ENCODE measurements around the gene XIRP2.
A peak's percentile ranks its signal among the peaks of the same experiment; 100 is the strongest.
"Not testable (repeated sequence)": the region's sequence is repeated elsewhere in the genome, so short reads cannot be mapped to it uniquely, and the experiment has no call there.

Gene XIRP2

GRCh38 chr2:167057446-167057845, 169.2 kb downstream of the XIRP2 start:
- DNase-seq: no peak

- DNase-seq: no peak
Measured at GRCh38 chr2:167059173-167059572, 170.9 kb downstream of the XIRP2 start.

DNA sequence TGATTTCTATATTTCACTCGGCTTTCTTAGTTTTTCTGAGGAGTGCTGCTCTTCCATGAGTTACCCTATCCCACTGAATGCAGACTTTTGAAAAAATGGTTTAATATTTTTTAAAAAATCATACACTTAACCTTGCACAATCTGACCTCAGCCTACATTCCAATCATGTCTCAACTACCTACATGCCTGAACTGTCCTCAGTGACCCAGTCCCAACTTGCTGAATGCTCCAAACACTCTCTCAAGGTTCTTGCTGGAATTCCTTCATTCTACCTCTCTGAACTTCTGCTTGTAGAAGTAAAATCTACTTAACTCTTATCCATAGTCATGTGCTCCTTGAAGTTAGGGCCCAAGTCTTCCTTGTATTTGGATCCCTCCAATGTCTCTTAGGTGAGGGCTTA, 181.6 kb downstream of the XIRP2 start:
- DNase-seq: no peak

- DNase-seq: not testable (repeated sequence)
Measured at GRCh38 chr2:167075708-167076107, 187.4 kb downstream of the XIRP2 start.

- not testable (repeated sequence) for DNase-seq
Measured at GRCh38 chr2:167098931-167099330, 210.7 kb downstream of the XIRP2 start.

DNA sequence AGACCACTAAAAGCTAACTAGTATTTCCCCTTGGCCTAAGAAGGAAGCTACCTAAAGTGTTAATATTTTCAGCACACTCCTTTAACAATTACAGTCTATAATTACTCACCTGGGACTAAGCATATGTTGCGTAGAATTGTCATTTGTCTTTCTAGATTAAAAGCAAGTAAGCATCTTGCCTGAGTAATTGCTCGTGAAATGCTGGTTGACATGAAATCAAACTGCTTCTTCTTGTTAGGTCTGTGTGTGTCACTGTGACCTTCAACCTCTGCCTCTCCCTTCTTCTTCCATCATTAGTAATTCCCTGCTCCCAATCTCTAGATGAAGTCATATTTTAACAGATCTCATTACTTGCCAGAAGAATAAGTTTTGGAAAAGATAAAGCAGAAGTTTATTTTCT, 212.2 kb downstream of the XIRP2 start:
- no peak for DNase-seq

DNA sequence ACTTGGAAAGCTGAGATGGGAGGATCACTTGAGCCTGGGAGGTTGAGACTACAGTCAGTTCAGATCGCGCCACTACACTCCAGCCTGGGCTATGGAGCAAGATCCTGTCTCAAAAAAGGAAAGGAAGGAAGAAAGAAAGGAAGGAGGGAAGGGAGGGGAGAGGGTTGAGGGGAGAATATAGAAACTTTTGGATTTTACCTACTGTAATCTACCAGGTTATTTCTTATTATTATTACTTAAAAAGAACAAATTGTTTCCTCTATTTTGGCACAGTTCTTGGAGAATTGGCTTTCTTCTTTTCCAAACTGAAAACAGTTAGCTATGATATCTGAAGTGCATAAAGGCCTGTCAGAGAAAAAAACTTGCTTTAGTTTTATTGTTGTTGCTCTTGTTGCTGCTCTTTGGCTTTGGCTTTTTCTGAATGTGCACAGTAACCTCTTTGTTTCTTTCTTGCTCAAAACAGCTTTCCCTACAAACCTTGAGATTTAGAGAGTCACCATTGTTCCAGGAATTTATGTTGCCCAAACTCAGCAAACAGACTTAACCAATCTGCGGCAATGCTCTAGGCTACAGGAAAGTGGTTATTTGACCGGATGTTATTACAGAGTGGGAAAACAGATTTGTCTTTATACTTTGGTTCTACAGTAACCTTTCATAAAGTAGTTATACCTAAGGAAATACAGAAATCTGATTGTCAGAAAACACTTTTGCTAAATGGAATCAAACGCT, 214.9 kb downstream of the XIRP2 start:
- no peak for DNase-seq

DNA sequence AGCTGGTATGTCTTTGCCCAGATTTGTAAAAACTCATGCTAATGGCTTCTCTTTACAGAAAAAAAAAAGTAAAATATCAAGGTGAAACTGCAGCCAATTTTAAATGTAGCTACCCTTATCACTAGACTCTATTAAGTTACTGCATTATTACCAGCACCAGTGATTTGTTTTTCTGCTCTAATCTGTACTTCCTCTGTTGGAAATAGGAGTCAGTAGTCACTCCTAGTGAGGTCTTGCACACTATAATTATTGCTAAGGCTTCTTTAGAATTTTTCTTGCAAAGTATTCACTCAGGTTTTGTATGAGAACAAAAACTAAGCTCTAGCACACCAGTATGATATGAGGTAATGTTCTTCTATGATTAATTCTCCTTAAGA, 215.5 kb downstream of the XIRP2 start:
- DNase-seq: no peak

GRCh38 chr2:167104691-167105090, 216.4 kb downstream of the XIRP2 start:
- DNase-seq: no peak

- not testable (repeated sequence) for DNase-seq
Measured at GRCh38 chr2:167109682-167110081, 221.4 kb downstream of the XIRP2 start.

GRCh38 chr2:167110345-167110744, 222.1 kb downstream of the XIRP2 start:
- DNase-seq: no peak

DNA sequence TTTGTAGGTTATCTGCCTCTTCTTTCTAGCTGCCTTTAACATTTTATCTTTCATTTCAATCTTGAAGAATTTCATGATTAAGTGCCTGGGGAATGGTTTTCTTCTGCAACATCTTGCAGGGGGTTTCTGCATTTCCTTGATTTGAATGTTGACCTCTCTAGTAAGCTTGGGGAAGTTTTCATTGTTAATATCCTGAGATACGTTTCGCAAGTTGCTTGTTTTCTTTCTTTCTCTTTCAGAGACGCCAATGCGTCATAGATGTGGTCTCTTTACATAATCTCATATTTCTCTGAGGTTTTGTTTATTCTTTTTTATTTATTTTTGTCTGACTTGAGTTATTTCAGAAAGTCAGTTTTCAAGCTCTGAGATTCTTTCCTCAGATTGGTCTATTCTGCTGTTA, 225.7 kb downstream of the XIRP2 start:
- no peak for DNase-seq

DNA sequence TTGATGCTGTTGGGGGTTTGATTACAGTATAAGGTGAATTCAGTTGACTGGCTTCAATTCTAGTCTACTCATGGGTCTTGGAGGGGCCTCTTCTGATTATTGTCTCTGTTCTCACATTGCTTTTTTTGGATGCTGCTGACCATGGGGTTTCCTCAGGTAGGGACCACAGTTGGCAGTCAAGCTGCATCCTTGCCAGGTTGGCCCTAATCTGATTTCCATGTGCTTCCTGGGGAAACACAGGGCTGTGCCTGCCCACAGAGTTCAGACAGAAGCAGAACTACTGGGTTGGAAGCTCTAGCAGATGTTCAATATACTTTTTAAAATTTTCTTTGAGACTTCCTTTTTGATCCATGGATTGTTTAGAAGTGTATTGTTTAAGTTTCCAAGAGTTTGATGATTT, 227.3 kb downstream of the XIRP2 start:
- DNase-seq: no peak

DNA sequence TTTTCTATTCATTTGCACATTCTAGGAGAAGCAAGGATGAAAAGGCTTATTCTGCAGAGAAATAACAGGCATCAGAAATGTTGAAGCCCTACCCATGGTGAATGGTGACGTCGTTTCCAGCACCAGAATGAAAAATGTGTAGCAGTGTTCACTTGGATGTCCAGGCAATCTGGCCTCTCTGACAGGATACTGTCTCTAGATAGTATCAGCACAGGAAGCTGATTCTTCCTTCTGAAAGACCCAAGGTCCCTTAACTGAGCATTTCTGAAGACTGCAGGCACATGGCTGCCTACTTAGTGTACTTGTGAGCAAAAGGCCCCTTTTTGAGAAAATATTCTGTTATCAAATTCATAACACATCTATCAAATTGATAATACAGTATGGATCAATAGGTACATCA, 234.1 kb downstream of the XIRP2 start:
- no peak for DNase-seq

DNA sequence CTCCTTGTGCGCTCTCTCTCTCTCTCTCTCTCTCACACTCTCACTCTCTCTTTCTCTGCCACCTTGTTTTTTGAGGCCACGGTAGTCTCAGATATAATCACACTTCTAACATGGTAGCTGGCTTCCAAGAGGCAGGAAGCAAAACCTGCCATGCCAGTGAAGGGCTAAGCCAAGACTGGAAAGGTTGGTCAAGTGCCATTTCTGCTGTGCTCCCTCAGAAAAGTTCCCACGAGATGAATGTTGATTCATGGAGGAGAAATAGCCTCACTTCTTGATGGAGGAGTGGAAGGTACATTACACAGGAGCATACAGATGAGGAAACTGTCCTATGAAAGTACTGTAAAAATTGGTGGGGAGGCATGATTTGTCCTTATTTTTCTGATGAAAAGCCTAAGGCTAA, 237.9 kb downstream of the XIRP2 start:
- DNase-seq: no peak

- peak; percentile 11 for DNase-seq
Measured at GRCh38 chr2:167127135-167127534, 238.9 kb downstream of the XIRP2 start.

DNA sequence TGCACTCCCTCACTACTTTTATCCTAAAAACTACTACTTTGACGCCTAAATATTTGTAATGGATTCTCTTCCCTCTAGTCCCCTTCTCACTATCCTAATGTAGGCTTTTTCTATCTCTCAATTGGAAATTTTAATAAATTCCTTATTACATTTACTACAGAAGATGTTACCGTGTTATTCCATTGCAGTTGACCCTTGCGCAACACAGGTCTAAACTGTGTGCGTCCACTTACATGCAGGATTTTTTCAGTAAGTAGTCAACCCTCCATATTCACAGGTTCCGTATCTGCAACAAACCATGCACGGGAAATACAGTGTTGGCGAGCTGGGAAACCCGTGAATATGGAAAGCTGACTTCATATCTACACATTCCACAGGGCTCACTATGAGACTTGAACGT, 239.8 kb downstream of the XIRP2 start:
- no peak for DNase-seq

DNA sequence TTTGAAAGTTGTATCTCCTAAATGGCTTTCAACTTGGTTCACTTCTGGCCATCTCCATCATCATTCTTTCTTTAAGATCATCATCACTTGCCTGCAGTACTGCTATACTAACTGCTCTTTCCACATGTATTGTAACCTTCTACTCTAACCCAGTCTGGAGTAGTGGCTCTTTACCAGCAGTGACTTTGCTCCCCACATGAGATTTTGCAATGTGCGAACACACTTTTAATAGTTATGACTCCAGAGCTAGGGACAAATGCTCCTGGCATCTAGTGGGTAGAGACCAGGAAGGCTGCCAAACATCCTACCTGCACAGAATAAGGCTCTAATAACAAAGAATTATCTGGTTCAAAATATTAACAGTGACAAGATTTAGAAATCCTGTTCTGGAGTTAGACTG, 243.8 kb downstream of the XIRP2 start:
- DNase-seq: no peak

DNA sequence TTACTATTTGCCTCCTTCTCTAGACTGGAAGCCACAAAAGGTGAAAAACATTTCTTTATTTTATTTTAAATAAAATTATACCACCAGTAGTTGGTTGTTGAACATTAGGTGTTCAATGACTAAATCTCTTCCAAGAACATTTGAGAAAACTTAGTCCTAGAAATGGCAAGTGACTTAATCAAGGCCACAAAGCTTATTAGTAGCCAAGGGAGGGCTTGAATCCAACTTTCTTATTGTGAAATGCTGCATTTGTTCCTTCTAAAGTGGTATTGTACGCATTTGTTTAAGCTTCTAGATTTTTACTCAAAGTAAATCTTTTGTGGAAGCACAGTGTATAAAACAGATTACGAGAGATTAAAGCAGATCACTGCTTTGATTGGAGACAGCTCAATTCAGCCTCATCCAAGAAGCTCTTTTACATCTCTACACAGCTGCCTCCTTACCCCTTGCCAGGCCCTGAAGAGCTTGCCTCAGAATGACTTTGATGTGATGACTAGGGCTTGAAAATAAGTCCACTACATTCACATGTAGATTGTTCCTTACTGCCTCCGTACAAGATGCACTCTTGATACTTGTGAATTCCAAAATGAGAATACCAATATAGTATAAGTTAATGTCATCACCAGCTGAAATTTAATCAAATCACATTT, 244.8 kb downstream of the XIRP2 start:
- no peak for DNase-seq

DNA sequence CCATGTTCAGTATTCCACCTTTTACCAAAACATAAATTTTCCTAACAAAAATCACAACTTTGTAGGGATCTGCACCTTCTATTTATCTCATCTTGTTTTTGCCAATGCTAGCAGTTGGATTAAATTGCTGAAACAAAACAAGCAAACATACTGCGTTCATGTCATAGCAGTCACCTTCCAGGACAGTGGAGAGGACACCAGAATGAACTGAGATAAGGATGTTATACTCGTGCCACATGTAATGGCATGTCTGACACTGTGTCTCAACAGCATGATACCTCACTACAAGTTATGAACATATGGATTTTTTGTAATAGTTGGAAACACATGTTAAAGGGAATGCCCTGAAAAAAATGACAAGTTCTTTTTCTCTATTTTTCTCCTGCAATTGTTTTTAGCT, 245.3 kb downstream of the XIRP2 start:
- DNase-seq: no peak

- peak; percentile 11 for DNase-seq
Measured at GRCh38 chr2:167134381-167135072, 246.2 kb downstream of the XIRP2 start.

DNA sequence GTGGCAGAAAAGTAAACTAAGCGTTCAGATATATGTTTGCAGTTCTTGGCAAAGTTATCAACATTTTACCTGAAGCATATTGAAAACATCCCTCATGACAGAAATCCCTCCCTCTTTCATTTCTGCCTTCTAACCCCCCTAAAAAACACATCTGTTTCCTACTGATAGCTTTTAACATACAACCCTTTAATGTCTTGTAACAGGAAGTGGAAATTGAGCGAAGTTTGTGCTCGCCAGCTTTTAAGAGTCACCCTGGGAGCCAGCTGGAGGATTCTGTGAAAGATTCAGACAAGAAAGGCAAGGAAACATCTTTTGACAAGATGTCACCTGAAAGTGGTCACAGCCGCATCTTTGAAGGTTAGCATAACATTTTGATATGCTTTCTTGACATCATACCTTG, 247.4 kb downstream of the XIRP2 start:
- DNase-seq: no peak

DNA sequence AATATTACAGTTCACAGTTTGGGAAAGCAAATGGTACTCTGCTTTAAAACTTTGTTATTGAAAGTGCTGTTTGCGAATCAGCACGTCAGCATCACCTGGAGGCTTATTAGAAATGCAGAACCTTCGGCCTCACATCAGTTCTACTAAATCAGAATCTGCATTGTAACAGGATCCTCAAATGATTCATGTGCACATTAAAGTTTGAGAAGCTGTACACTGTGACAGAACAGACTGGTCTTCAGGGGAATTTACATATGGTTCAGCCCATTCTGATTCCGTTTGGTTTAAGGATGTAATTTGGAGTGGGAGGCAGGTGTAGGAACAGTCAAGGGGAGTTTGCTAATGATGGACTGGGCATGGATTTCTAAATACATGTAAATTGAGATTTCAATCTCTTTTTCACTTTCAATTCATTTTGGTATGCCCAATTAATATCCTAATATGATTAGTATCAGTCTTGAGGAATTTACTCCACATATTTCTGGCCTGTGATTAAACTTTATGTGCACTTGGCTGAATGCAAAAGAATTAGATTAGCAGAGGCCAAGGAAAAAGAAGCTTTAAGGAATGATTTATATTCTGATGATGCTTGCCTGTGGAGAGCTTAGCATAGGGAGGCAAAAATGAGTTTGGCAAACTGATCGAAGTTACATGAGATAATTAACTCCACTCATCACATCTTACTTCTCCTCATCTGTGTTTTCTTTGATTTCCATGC, 248.8 kb downstream of the XIRP2 start:
- no peak for DNase-seq

DNA sequence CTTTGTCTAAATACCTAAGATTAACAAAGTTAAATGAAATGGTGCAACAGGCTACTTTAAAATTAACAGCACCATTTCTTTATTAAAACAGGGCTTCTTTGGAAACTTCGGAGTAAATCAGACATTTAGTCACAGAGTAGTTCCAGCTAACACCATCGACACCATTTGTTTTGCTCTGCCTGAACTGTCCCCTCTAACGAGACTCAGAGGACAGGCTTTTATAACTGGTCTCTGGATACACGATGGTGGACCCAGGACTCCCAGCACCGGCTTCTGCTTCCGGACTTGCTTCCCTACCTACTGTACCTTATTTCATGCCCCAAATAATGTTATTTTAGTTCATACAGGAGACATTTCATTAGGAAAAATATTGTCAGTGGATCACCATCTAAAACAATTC, 252.1 kb downstream of the XIRP2 start:
- no peak for DNase-seq
